HG03558 (cell line): ENCODE measurements around the gene IL19.

ENCODE experiments used
- ATAC-seq: cut with Tn5 transposase; IDR thresholded peaks from one replicate; pipeline ENCODE4 v1.9.1; 2021; ENCODE audit warnings: moderate number of reproducible peaks; ENCODE audit not compliant: unreplicated experiment; ENCODE audit errors: extremely low read depth

The IL19 gene

DNA sequence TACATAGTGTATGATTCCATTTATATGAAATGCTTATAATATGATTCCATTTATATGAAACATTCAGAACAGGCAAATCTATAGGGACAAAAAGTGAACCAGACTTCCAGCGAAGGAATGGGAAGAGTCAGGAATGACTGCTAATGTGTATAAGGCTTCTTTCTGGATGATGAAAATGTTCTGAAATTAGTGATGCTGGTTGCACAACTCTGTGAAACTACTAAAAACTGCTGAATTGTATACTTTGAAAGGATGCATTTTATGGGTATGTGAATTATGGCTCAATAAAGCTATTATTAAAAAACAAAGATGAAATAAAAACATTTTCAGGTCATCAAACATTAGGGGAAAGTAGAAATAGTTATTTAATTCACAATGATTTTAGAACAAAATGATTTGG lies 112.6 kb downstream of the IL19 start:
- no peak for ATAC-seq

DNA sequence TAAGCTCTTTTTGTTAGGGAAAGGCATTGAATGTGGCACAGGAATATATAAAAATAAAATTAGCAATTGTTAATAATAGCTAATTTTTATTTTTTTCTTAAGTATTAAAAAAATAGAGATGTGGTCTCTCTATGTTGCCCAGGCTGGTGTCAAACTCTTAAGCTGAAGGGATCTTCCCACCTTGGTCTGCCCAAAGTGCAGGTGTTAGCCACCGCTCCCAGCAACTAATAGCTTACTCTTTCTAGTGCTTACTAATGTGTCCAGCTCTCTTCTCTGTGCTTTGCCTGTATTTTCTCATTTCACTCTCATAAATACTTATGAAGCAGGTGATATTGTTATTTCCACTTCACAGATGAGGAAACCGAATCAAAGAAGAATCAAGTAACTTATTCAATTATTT lies 113.3 kb downstream of the IL19 start:
- no peak for ATAC-seq

DNA sequence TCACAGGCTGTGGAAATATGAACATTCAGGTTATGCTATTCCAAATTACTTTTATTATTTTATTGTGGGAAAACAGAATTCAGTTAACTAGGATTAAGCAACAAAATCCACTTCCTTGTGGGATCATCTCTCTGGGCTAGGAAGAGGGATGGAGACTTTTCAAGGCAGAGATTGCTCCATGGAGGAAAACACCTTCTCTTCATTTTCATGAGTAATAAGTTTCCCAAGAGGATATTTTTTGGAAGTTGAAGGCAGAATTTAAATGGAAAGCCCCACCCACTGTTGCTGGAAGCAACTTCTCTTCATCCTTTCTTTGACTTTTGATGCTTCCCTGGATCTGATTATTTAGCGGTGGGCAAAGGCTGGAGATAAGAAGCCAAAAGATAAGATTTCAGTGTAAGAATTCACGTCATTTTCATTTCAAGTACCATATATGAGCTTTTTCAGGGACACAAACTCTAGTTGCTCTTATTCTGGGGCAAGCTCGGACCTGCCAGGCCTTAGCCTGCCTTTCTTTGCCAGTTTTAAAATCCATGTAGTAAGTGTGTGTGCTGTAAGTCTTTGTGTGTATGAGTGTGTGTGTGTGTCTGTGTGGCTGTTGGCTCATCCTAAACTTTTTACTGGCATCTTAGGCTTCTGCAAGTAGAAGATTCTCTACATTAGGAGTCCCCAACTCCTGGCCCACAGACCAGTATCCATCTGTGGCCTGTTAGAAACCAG lies 114.9 kb downstream of the IL19 start:
- ATAC-seq, result no peak

DNA sequence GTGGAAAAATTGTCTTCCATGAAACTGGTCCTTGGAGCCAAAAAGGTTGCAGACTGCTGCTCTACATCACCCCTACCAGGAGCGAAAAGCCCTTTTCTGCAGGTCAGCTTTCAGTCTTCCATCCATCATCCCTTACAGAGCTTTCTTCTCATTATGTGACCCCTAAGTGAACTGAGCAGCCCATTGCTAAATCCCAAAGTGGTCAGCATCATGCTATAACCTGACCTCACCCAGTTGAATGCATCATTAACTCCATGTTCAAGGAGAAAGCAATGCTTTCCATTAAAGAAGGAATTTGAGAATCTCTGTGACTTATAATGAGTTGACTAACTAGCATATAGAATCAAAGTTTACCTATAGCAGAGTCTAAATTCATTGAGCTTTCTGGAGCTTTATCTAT lies 116.3 kb downstream of the IL19 start:
- ATAC-seq, result no peak

DNA sequence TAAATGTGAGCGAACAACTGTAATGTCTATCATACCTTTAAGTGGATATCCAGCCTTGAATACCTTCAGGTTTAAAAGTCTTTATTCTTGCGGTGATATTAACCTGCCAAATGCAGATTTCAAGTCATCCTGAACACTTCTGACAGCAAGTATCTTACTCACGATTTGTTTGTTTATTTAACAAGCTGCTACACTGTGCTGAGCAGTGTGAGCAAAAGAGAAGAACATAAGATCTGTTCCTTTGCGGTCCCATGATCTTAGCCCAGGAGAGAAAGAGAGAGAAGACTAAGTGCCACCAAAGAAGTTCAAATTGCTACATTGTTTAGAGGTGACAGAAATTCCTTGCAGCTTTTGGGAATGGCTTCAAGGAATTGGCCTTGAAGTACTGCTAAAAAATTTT lies 117.1 kb downstream of the IL19 start:
- ATAC-seq, result no peak

DNA sequence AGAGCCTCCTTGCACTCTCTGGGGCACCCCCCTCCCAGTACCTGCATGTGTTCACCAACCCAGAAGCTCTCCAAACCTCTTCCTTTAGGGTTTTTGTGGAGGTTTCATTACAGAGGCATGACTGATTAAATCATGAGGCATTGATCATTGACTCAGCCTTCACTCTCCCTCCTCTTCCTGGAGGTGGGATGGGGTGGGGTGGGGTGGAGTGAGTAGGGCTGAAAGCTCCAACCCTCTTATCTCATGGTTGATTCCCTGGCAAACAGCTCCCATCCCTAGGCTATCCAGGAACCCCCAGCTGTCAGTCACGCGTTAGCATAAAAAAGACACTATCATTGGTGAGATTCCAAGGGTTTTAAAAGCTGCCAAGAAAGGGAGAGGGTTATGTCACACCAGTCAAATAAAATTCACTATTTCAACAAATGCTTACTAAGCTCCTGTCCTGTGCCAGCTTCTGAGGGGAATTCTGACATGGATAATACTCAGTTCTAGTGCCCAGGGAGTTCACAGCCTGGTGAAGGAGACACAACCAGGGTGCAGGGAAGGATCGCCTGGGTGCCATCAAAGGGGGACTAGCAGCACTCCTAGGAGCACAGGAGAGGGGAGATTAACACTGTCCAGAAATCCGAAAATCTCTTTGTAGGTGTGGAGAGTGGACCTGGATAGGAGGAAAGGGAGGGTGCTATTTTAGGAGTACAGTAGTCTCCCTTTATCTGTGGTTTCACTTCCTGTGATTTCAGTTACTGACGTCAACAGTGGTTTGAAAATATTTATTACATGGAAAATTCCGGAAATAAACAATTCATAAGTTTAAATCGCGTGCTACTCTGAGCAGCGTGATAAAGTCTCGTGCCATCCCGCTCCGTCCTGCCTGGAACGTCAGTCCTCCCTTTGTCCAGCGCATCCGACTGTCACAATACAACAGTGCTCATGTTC lies 119.8 kb downstream of the IL19 start:
- no peak for ATAC-seq

DNA sequence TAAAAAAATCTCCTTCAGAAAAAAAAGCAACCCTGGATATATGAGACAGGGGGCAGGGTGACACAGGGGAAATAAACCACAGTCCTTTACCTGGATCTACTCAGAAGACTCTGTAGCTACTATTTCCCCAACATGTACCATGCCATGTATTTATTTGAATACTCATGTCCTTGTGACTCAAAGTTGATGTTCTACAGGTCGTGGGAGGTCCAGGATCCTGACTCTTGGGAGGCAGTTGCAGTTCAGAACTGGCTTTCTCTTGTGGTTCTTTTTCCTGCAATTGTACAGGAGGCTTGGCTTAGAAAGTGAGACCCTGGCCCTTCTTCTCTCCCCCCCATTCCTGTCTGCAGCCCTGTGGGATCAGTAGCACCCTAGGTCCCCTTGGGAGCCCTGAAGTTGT lies 120.8 kb downstream of the IL19 start:
- ATAC-seq, result no peak
